ENCODE results near the gene SMAD2. TPM values are rescaled to one million over a fixed set of nuclear protein-coding genes. Genes with fewer than 3 reads are reported as not detected.
"Not testable (repeated sequence)": the region's sequence is repeated elsewhere in the genome, so short reads cannot be mapped to it uniquely, and the experiment has no call there.

Gene SMAD2
- 10 to 100 TPM; 49.9 to 77.9 (median 61.0) TPM for polyA plus RNA-seq (ENCODE audit: low read depth in 6 of 6)

DNA sequence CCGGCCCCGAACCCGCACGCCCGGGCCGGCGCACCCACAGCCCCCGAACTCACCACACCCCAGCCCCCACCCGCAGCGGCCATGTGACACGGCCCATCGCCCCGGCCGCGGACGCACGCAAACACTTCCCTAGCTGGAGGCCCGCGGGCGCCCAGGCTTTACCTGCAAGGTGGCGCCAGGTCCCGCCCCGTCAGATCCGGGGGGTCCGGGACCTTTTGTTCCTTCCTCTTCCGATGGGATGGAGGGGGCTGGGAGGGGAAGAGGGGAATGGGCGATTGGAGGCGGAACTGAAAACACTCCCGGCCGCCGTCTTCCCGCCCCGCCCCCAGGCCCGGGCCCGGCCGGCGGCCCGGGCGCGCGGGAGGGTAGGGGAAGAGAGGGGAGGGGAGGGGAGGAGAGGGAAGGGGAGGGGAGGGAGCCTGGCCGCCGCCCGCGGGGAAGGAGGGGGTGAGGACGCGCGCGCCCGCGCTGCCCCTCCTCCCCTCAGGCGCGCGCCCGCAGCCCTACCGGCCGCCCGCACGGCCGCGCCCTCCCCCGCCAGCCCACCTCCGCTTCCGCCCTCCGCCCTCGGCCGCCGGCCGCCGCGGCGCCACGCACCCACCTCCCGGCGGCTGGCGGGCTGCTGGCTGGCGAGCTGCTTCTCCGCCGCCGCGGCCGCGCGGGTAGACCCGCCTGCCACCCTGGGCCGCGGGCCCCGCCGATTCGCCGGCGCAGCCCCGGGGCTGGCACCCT lies at the start of gene SMAD2:
Gene SMAD2 (minus strand): TSS at position 461 of the 732 bp plus-strand sequence. CDS start 33,903 bp downstream, outside the sequence.
- peaks cover 0 to 4% (median 0%) of the 10 kb centered on the region in 3 donors for H3K27me3 Mint-ChIP-seq
- H3K27ac Mint-ChIP-seq = peak within 1 kb of the TSS; percentile 61 to 93 (median 86)
- peaks cover 0 to 4% of the 10 kb centered on the region in 2 donors for H3K36me3 Mint-ChIP-seq
- no peaks in the 10 kb centered on the region for H3K9me3 Mint-ChIP-seq
- peaks cover 34 to 52% (median 37%) of the 10 kb centered on the region in 3 donors for H3K4me1 Mint-ChIP-seq
- peak within 1 kb of the TSS; percentile 79 to 95 (median 87) for H3K4me3 Mint-ChIP-seq
- peak; percentile 72 to 75 for ATAC-seq (ENCODE audit: low read depth in 2 of 2)
- DNase-seq = peak; percentile 92

DNA sequence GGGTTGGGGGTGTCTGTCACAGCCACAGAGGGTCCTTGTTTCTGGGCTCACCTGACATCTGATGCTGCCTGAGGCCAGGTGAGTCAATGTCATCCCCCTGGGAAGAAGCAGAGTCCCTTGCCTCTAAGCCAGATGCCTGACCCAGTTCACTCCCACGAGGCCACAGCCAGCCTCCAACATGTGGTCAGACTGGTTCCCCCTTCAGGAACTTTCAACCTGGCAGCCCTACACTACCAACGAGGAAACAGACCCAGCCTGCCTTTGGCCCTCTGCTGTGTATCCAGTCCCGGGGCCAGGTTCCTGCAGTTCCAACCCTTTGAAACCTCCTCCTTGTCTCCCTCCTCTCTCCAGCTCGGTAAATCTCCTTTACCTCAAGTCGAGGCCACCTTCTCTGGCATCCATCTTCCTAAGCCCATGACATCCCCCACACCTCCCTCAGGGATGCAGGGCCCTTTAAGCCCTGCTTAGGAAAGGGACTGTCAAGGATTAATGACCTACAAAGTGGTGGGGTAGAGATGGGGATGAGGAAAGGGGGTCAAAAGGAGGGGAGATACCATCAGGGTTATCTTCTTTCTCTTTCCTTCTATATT lies 49.2 kb upstream of the SMAD2 start:
- H3K36me3 Mint-ChIP-seq = no peaks in the 10 kb centered on the region

DNA sequence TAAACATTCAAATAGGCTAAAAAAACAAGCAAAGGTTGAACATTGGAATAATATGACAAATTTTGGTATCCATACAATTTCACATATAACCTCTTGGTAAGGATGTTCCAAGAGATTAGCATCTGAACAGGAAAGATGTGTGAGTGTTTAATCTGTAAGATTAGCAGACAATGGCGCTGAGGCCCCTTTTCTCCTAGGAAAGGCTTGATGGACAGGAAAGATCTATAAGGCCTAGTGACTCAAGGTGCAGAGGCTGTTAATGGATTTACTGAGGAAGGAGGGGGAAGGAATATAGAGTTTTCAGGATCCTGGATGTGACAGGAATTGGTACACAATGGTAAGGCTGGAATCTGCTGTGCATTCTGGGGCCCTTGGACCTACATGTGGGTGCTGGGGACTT lies 48.1 kb upstream of the SMAD2 start:
- DNase-seq = no peak
- H3K27ac Mint-ChIP-seq = no peak overlapping the region
- peaks cover 6 to 11% (median 8%) of the 10 kb centered on the region in 3 donors for H3K4me1 Mint-ChIP-seq
- H3K27me3 Mint-ChIP-seq = peaks cover 43 to 68% (median 67%) of the 10 kb centered on the region in 3 donors
- ATAC-seq (ENCODE audit: low read depth in 2 of 2) = no peak
- H3K36me3 Mint-ChIP-seq = no peaks in the 10 kb centered on the region
- H3K4me3 Mint-ChIP-seq = no peak overlapping the region
- peaks cover 0 to 6% (median 0%) of the 10 kb centered on the region in 7 donors for H3K9me3 Mint-ChIP-seq

More for the DNA sequence above, 49.2 kb upstream of the SMAD2 start:
- DNase-seq (no peak), ATAC-seq (ENCODE audit: low read depth in 2 of 2) (no peak)
- H3K4me3 Mint-ChIP-seq = no peak overlapping the region
- no peak overlapping the region for H3K27ac Mint-ChIP-seq
- H3K27me3 Mint-ChIP-seq = peaks cover 39 to 67% (median 65%) of the 10 kb centered on the region in 3 donors
- H3K9me3 Mint-ChIP-seq = peaks cover 0 to 6% (median 0%) of the 10 kb centered on the region in 7 donors
- peaks cover 6 to 11% (median 8%) of the 10 kb centered on the region in 3 donors for H3K4me1 Mint-ChIP-seq

- Mint-ChIP-seq H3K27me3 (peaks cover 46 to 68% (median 67%) of the 10 kb centered on the region in 3 donors), H3K9me3 (peaks cover 0 to 6% (median 0%) of the 10 kb centered on the region in 7 donors), H3K4me3 (no peak overlapping the region), H3K27ac (no peak overlapping the region), H3K36me3 (no peaks in the 10 kb centered on the region), H3K4me1 (peaks cover 6 to 11% (median 8%) of the 10 kb centered on the region in 3 donors)
- no peak for ATAC-seq (ENCODE audit: low read depth in 2 of 2)
- no peak for DNase-seq
These were observed 47.7 kb upstream of the SMAD2 start for GRCh38 chr18:47978141-47978540.

- DNase-seq (no peak), ATAC-seq (ENCODE audit: low read depth in 2 of 2) (peak; percentile 64 to 66)
- Mint-ChIP-seq H3K36me3 (no peaks in the 10 kb centered on the region), H3K27me3 (peaks cover 50 to 68% (median 65%) of the 10 kb centered on the region in 3 donors), H3K9me3 (peaks cover 0 to 6% (median 0%) of the 10 kb centered on the region in 7 donors), H3K27ac (no peak overlapping the region), H3K4me3 (no peak overlapping the region), H3K4me1 (peaks cover 14 to 18% (median 15%) of the 10 kb centered on the region in 3 donors)
These were observed 45.2 kb upstream of the SMAD2 start for GRCh38 chr18:47975701-47976100.

- Mint-ChIP-seq H3K36me3 (no peaks in the 10 kb centered on the region), H3K9me3 (peaks cover 0 to 6% (median 0%) of the 10 kb centered on the region in 7 donors), H3K27me3 (peaks cover 51 to 71% (median 62%) of the 10 kb centered on the region in 3 donors), H3K4me1 (peaks cover 20 to 21% (median 21%) of the 10 kb centered on the region in 3 donors), H3K27ac (peak overlapping the region in 2 of 6 donors; percentile 7 to 67), H3K4me3 (no peak overlapping the region)
- DNase-seq (no peak), ATAC-seq (ENCODE audit: low read depth in 2 of 2) (no peak)
These were observed 44.6 kb upstream of the SMAD2 start for GRCh38 chr18:47975105-47975504.

GRCh38 chr18:47970664-47971531 lies 40.4 kb upstream of the SMAD2 start:
- H3K9me3 Mint-ChIP-seq = peaks cover 0 to 6% (median 2%) of the 10 kb centered on the region in 7 donors
- H3K4me3 Mint-ChIP-seq = no peak overlapping the region
- peaks cover 17 to 20% (median 19%) of the 10 kb centered on the region in 3 donors for H3K4me1 Mint-ChIP-seq
- ATAC-seq (ENCODE audit: low read depth in 2 of 2) = peak; percentile 96
- peak; percentile 56 for DNase-seq
- H3K36me3 Mint-ChIP-seq = peaks cover 0 to 4% of the 10 kb centered on the region in 2 donors
- H3K27ac Mint-ChIP-seq = peak overlapping the region in 5 of 6 donors; percentile 9 to 68 (median 24)
- H3K27me3 Mint-ChIP-seq = peaks cover 44 to 69% (median 58%) of the 10 kb centered on the region in 3 donors

DNA sequence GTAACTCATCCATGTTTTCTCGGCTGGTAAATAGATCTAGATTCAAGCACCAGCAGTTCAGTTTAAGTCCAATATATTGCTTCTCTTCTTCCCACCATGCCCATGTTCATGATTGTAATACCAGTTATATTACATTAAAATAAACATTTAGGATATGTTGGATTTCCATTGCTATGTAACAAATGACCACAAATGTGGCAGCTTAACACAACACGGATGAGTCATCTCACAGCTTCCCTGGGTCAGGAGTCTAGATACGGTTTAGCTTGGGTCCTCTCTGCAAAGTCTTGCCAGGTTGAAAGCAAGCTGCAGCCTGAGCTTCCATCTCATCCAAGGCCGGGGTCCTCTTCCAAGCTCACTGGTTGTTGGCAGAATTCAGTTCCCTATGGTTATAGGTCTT lies 39.4 kb upstream of the SMAD2 start:
- peaks cover 0 to 6% (median 2%) of the 10 kb centered on the region in 7 donors for H3K9me3 Mint-ChIP-seq
- peaks cover 10 to 16% (median 14%) of the 10 kb centered on the region in 3 donors for H3K4me1 Mint-ChIP-seq
- ATAC-seq (ENCODE audit: low read depth in 2 of 2) = no peak
- peaks cover 0 to 4% of the 10 kb centered on the region in 2 donors for H3K36me3 Mint-ChIP-seq
- peaks cover 41 to 60% (median 54%) of the 10 kb centered on the region in 3 donors for H3K27me3 Mint-ChIP-seq
- DNase-seq = no peak
- H3K4me3 Mint-ChIP-seq = no peak overlapping the region
- no peak overlapping the region for H3K27ac Mint-ChIP-seq

DNA sequence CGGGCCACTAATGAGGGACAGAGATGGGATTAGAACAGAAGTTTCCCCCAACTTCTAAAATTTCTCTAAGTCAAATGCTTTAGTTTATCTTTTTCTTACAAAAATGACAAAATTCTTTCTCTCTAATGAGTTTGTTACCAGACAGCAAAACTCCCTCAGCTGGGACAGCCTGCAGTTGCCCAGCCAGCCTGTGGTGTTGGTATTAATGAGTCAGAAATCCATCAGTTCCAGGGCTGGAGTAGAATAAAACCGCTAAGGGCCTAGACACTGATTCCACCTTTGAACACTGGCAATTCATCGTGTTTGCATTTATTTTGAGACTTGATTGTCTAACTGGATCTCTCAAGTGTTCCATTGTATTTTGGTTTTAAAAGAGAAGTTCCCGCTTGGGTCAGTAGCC lies 38.3 kb upstream of the SMAD2 start:
- peaks cover 0 to 4% of the 10 kb centered on the region in 2 donors for H3K36me3 Mint-ChIP-seq
- DNase-seq (no peak), ATAC-seq (ENCODE audit: low read depth in 2 of 2) (no peak)
- peaks cover 10 to 16% (median 14%) of the 10 kb centered on the region in 3 donors for H3K4me1 Mint-ChIP-seq
- peaks cover 35 to 51% (median 43%) of the 10 kb centered on the region in 3 donors for H3K27me3 Mint-ChIP-seq
- H3K27ac Mint-ChIP-seq = no peak overlapping the region
- H3K9me3 Mint-ChIP-seq = peaks cover 0 to 6% (median 2%) of the 10 kb centered on the region in 7 donors
- H3K4me3 Mint-ChIP-seq = no peak overlapping the region

DNA sequence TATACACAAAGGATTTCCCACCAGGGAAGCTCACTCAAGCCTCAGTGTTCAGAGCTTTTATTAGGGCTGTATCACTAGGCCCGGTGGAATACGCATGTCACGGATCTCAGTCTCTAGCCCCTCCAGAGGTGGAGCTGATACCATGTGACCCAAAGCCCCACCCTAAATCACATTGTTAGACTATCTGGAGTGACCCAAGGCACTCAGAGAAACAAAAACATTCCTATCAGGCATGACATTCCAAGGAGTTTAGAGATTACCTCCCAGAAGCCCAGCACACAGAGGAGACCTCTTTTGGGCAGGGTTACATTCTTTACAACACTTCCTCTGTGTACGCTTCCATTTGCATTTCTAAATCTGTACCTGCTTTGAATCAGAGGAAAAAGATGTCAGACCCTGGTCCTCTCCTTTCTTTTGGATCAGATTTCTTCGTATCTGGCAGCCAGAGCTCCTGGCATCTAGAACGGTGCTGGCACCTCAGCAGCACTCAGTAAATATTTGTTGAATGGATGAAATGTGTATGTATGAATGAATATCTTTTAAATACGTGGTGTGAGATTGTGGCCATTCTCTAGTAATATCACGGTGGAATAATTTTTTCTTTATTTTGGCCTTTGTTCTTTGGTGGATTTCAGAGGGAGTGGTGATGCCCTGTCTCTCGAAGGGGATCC lies 37.7 kb upstream of the SMAD2 start:
- peaks cover 31 to 46% (median 38%) of the 10 kb centered on the region in 3 donors for H3K27me3 Mint-ChIP-seq
- H3K4me1 Mint-ChIP-seq = peaks cover 10 to 16% (median 14%) of the 10 kb centered on the region in 3 donors
- no peak overlapping the region for H3K4me3 Mint-ChIP-seq
- DNase-seq (no peak), ATAC-seq (ENCODE audit: low read depth in 2 of 2) (no peak)
- peaks cover 0 to 4% of the 10 kb centered on the region in 2 donors for H3K36me3 Mint-ChIP-seq
- no peak overlapping the region for H3K27ac Mint-ChIP-seq
- peaks cover 0 to 7% (median 3%) of the 10 kb centered on the region in 7 donors for H3K9me3 Mint-ChIP-seq

DNA sequence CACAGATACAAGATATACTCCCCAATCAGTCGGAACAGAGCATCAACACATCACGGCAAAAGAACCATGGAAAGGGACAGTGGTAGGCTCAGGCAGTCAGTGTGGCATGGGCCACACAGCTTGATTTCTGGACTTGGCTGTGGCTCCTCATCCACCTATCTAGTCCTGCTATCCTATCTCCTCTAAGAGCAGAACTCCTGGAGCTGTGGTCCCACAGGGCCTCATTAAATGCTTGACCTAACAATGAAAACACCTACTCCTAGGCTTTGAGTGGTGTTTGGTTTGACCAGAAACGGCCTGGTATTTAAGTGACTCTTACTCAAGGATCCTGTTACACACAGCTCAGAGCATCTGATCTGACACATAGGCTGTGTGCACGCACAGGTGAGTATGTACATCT lies 33.6 kb upstream of the SMAD2 start:
- Mint-ChIP-seq H3K27ac (no peak overlapping the region), H3K4me3 (no peak overlapping the region), H3K4me1 (no peaks in the 10 kb centered on the region), H3K36me3 (peaks cover 8 to 33% of the 10 kb centered on the region in 2 donors), H3K27me3 (peaks cover 12 to 28% (median 28%) of the 10 kb centered on the region in 3 donors), H3K9me3 (peaks cover 21 to 38% (median 29%) of the 10 kb centered on the region in 7 donors)
- no peak for DNase-seq
- no peak for ATAC-seq (ENCODE audit: low read depth in 2 of 2)

- peaks cover 19 to 40% (median 29%) of the 10 kb centered on the region in 7 donors for H3K9me3 Mint-ChIP-seq
- not testable (repeated sequence) for ATAC-seq (ENCODE audit: low read depth in 2 of 2); H3K4me3 Mint-ChIP-seq; DNase-seq; H3K4me1 Mint-ChIP-seq; H3K27ac Mint-ChIP-seq
- peaks cover 20 to 34% (median 31%) of the 10 kb centered on the region in 3 donors for H3K27me3 Mint-ChIP-seq
- H3K36me3 Mint-ChIP-seq = peaks cover 3 to 33% of the 10 kb centered on the region in 2 donors
These were observed 30.5 kb upstream of the SMAD2 start for GRCh38 chr18:47961003-47961402.

All from naive B cell (primary cell).